G401 (cell line): ENCODE data around the gene STAM2. TPM values are rescaled to one million over a fixed set of nuclear protein-coding genes. Genes with fewer than 3 reads are reported as not detected.

Experiments used
- DNase-seq: peaks from one replicate; pipeline ENCODE4 v3.0.0-alpha.2; 2015; ENCODE audit warnings: low spot score
- in situ Hi-C: cut with HindIII; loops from 2 replicates; pipeline ENCODE4 v1.10.0; 2016; ENCODE audit warnings: low sequenced_read_pairs, mixed read lengths
- total RNA-seq: library from RNA; depleted of rRNA; stranded (reverse); fragments of >200 nt; shearing (Covaris generic); gene quantifications from 2 replicates; pipeline ENCODE4 v1.2.3, GENCODE V29; 2014; rRNA removed

STAM2 gene
- total RNA-seq, 1 experiment from 2014 or later = 17.1 TPM

GRCh38 chr2:152084076-152084475, 91.5 kb downstream of the STAM2 start:
- in situ Hi-C loops = no loop called here

GRCh38 chr2:152083202-152083875, 92.2 kb downstream of the STAM2 start:
- in situ Hi-C loops = no loop called here
- DNase-seq = no peak

More at GRCh38 chr2:152084076-152084475, 91.5 kb downstream of the STAM2 start:
- DNase-seq = no peak

GRCh38 chr2:152078662-152079061, 96.9 kb downstream of the STAM2 start:
- in situ Hi-C loops = no loop called here
- DNase-seq = no peak

- in situ Hi-C loops = no loop called here
- DNase-seq = no peak
Measured at GRCh38 chr2:152078023-152078422, 97.5 kb downstream of the STAM2 start.

GRCh38 chr2:152075461-152076050, 100.0 kb downstream of the STAM2 start:
- in situ Hi-C loops = no loop called here
- DNase-seq = peak; percentile 68

GRCh38 chr2:152072011-152072410, 103.6 kb downstream of the STAM2 start:
- in situ Hi-C loops = no loop called here
- DNase-seq = no peak

GRCh38 chr2:152071518-152071917, 104.0 kb downstream of the STAM2 start:
- DNase-seq = no peak
- in situ Hi-C loops = no loop called here

- in situ Hi-C loops = no loop called here
- no peak for DNase-seq
Measured at GRCh38 chr2:152071092-152071491, 104.5 kb downstream of the STAM2 start.

- in situ Hi-C loops = no loop called here
- no peak for DNase-seq
Measured at GRCh38 chr2:152068226-152068625, 107.3 kb downstream of the STAM2 start.

GRCh38 chr2:152067823-152068222, 107.7 kb downstream of the STAM2 start:
- DNase-seq = no peak
- in situ Hi-C loops = no loop called here

Other genes with a start within 250 kb of the STAM2 start
- 0.12 and 4.4 TPM in 2 replicates for gene CACNB4, start 76.7 kb downstream of the STAM2 start, total RNA-seq
- gene FMNL2, start 159.4 kb upstream of the STAM2 start, total RNA-seq = 8.6 and 16.3 TPM in 2 replicates